GM18526 (cell line): ENCODE data around the gene FOXO3.

Source experiments
- POLR2A ChIP-seq: IDR thresholded peaks from 3 replicates; pipeline ENCODE4 v1.6.1; 2011; ENCODE audit not compliant: insufficient read length; ENCODE audit errors: extremely low read depth

Gene FOXO3

GRCh38 chr6:108711826-108712225, 151.1 kb downstream of the FOXO3 start:
- no peak for TF ChIP-seq POLR2A

GRCh38 chr6:108712946-108713345, 152.2 kb downstream of the FOXO3 start:
- no peak for TF ChIP-seq POLR2A

- no peak for TF ChIP-seq POLR2A
These were observed 153.5 kb downstream of the FOXO3 start for GRCh38 chr6:108714101-108714765.

- TF ChIP-seq POLR2A: no peak
These were observed 154.2 kb downstream of the FOXO3 start for GRCh38 chr6:108714766-108715414.

GRCh38 chr6:108715832-108716231, 155.1 kb downstream of the FOXO3 start:
- TF ChIP-seq POLR2A: no peak

GRCh38 chr6:108716801-108717791, 156.4 kb downstream of the FOXO3 start:
- TF ChIP-seq POLR2A: no peak

- TF ChIP-seq POLR2A: no peak
These were observed 158.8 kb downstream of the FOXO3 start for GRCh38 chr6:108719477-108719876.

GRCh38 chr6:108720827-108721226, 160.1 kb downstream of the FOXO3 start:
- TF ChIP-seq POLR2A: no peak

- no peak for TF ChIP-seq POLR2A
These were observed 160.6 kb downstream of the FOXO3 start for GRCh38 chr6:108721286-108721685.

- no peak for TF ChIP-seq POLR2A
These were observed 162.9 kb downstream of the FOXO3 start for GRCh38 chr6:108723594-108723993.

- TF ChIP-seq POLR2A: no peak
These were observed 166.1 kb downstream of the FOXO3 start for GRCh38 chr6:108726726-108727339.

GRCh38 chr6:108727966-108728730, 167.4 kb downstream of the FOXO3 start:
- TF ChIP-seq POLR2A: no peak

- TF ChIP-seq POLR2A: no peak
These were observed 168.1 kb downstream of the FOXO3 start for GRCh38 chr6:108728826-108729225.
